Measurements from ENCODE around the gene TXNRD1.
"Not testable (repeated sequence)": the region's sequence is repeated elsewhere in the genome, so short reads cannot be mapped to it uniquely, and the experiment has no call there.

The TXNRD1 gene

DNA sequence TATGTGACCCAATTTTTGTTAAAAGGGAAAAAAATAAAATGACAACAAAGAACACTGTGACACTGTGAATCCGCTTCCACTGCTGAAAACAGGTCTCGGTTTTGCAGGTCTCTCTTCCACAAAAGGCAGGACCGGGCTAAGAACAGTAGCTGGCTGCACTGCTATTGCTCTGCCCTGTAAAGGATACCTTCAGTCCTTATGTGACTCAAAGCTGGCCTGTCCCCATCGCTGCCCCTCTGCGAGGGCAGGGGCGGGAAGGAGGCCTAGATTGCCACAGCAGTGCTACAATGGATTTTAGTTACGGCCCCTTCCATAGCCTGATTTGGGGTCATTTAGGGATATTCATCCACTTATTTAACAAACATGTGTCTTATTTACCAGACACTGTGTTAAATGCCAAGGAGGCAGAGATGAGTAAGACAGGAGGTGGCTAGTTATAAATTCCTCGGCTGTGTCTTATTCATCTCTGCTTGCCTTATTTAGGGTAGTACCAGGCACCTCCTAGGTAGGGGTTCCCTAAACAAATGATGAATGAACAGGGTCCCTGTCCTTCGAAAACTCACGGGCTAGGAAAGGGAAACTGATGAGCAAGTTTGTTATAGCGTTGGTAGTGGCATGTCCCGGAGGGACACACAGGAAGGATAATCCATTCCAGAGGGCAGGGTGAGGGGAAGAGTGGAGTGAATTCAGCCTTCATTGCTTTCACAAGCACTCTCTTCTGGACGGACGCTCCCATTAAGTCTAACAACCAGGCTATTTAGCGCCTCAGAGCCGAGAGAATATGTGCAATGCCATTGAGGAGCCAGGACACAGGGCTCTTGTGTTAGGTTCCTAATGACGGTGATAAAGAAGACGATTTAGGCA lies 161.3 kb downstream of the TXNRD1 start:
- DNase-seq, result no peak

DNA sequence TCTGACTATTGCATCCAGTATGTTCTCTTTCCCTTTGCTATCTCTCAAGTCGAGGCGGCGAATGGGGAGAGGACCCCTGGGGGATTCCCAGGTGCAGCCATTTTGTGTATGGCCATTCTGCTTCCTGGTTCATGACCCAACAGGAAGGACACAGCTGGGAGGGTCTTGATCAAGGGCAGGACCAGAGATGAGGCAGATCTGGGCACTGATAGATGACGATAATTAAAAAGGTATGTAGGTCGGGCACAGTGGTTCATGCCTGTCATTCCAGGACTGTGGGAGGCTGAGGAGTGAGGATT lies 161.9 kb downstream of the TXNRD1 start:
- no peak for DNase-seq

- DNase-seq, result no peak
Measured at GRCh38 chr12:104378427-104378826, 162.8 kb downstream of the TXNRD1 start.

DNA sequence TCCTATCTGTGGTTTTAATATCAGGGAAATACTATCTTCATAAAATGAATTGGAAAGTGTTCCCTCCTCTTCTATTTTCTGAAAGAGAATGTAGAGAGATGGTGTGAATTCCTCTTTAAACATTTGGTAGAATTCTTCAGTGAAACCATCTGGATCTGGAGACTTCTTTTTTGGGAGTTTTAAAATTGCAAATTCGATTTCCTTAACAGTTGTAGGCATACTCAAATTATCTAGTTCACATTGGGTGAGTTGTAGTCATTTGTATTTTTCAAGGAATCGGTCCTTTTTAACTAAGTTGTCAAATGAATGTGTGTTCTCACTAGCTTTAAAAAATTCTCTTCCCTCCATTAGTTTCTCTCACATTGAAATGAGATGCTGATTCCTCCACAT lies 165.8 kb downstream of the TXNRD1 start:
- no peak for DNase-seq

DNA sequence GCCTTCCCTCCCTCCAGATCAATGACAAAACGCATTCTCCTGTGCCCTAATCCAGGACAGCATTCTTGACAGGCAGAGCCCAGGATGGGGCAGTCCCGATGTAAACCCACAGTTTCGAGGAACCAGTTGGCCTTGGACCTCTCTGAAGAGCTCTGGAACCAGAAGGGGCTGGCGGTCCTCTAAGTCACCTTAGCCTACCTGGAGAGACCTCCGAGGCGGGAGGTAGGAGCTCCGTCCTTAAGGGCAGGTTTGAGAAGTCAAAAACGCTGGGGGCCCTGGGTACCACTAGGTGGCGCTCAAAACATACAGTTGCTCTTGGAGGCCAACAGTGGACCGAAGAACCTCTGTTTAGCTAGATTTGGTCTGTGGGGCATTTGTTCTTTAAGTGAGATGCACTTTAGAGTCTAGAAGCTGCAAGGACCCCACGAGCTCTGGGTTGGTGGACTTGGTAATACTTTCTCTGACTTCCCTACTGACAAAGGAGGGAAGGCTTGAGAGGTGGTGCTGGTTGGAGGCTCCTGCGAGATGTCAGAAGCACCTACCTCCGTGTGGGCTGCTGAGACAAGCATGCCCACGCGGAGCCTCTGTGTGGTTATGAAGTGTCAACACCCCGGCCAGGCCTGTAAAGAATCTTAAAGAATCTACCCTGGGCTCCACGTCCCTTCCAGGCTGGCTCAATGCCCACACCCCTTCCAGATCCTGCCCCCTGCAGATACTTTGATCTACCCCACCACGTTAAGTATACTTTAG lies 166.3 kb downstream of the TXNRD1 start:
- peak; percentile 78 for DNase-seq

DNA sequence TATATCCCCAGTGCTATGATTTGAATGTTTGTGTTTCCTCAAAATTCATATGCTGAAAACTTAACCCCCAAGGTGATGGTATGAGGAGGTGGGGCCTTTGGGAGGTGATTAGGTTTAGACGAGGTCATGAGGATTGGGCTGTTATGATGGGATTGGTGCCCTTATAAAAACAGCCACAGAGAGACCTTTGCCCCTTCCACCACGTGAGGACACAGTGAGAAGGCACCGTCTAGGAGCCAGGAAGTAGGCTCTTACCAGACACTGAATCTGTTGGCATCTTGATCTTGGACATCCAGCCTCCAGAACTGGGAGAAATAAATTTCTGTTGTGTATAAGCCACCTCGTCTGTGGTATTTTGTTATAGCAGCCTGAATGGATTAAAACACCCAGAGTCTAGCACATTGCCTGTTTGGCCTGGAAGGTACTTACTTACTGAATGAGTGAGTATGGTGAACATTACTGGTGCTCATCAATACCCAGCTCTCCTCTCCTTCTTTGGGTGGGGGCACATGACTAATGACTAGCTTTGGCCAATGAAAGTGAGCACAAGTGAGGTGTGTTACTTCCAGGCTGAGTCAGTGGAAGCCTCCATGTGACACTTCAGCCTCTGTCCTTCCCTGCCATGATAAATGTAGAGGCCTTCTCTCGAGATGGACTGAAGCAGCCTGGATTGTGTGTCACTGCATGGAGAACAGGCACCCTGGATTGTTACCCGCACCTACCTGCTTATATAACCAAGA lies 168.7 kb downstream of the TXNRD1 start:
- DNase-seq, result no peak

DNA sequence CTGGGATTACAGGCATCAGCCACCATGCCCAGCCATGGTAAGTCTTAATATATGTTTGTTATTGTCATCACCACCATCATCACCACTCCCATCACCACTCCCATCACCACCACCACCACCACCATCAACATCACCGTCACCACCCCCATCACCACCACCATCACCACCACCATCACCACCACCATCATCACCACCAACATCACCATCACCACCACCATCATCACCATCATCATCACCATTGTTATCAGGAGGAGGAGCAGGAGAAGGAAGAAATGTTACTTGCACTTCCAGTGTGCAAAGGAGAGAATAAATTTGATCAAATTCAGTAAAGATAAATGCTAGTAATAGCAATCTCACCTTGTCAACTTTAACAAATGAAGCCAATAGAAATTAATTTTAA lies 169.9 kb downstream of the TXNRD1 start:
- DNase-seq, result no peak

DNA sequence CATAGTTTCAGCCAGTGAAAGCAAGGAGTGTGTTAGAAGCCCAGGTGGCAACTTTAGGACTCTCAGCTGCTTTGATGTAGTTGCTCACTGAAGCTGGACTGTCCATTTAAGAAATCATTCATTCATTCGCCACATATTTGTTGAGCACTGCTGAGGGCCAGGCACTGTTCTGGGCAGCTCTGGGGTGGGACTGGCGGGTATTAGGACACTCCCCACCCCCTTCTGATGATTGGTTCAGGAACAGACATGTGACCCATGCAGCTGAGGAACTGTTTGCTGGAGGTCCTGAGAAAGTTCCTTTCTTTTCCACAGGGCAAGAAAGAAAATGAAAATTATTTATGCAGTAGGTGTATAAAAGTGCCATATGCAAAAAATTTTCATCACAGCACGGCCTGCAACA lies 170.9 kb downstream of the TXNRD1 start:
- no peak for DNase-seq

DNA sequence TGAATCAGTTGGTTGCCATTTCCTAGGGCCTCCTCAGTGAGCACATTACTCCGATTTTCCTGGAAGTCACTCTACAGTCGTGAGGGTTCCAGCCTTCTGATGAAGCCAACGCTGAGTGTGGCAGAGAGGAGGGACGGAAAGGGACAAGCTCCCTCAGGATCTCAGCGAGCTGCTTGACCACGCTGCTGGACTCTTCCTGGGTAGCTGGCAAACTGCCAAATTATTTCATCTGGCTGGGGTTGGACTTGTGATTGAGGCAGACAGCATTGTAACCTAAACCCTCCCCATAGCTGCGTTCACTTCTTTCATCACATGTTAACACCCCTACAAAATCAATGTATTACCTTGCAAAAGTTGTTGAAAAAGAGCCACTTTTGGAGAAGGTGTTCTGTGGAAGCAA lies 171.6 kb downstream of the TXNRD1 start:
- no peak for DNase-seq

DNA sequence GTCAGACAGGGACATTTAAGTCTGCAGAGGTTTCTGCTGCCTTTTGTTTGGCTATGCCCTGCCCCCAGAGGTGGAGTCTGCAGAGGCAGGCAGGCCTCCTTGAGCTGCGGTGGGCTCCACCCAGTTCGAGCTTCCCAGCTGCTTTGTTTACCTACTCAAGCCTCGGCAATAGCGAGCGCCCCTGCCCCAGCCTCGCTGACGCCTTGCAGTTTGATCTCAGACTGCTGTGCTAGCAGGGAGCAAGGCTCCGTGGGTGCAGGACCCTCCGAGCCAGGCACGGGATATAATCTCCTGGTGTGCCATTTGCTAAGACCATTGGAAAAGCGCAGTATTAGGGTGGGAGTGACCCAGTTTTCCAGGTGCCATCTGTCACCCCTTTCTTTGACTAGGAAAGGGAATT lies 178.5 kb downstream of the TXNRD1 start:
- DNase-seq, result not testable (repeated sequence)
